Fibroblast of skin of right quadriceps (primary cell): ENCODE measurements around the gene LRCH4.
A peak's percentile ranks its signal among the peaks of the same experiment; 100 is the strongest.
"Not testable (repeated sequence)": the region's sequence is repeated elsewhere in the genome, so short reads cannot be mapped to it uniquely, and the experiment has no call there.

Source experiments
- DNase-seq: peaks from one replicate; pipeline ENCODE4 v3.0.0-alpha.2; 2013

The LRCH4 gene

DNA sequence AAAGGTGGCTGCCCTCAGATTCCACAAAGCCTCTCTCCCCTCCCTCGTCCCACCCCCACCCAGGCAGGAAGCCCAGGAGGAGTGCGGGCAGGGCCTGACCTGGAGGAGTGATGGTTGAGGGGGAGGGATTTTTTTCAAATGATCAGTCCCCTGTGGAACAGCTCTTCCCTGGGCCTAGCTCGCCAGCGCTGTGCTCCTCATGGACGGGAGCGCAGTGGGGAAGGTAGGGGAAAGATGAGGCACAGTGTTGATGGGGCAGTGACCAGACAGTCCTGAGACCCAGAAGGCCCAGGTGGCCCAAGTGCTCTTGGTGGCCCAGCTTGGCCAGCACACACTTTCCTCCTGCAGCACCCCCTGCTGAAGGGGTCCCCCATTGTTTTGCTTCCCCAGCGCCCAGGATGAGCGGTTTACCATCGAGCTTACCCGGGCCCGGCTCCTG lies 20.8 kb downstream of the LRCH4 start:
- DNase-seq, result no peak

DNA sequence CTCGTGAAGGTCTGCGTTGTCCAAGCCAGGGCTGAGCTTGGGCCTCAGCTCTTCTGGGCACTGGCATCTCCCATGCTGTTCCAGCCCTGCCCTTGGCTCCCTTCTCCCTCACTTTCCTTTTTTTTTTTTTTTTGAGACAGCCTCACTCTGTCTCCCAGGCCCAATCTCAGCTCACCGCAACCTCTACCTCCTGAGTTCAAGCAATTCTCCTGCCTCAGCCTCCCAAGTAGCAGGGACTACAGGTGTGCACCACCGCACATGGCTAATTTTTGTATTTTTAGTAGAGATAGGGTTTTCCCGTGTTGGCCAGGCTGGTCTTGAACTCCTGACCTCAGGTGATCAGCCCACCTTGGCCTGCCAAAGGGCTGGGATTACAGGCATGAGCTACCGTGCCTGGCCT lies 21.5 kb downstream of the LRCH4 start:
- not testable (repeated sequence) for DNase-seq

DNA sequence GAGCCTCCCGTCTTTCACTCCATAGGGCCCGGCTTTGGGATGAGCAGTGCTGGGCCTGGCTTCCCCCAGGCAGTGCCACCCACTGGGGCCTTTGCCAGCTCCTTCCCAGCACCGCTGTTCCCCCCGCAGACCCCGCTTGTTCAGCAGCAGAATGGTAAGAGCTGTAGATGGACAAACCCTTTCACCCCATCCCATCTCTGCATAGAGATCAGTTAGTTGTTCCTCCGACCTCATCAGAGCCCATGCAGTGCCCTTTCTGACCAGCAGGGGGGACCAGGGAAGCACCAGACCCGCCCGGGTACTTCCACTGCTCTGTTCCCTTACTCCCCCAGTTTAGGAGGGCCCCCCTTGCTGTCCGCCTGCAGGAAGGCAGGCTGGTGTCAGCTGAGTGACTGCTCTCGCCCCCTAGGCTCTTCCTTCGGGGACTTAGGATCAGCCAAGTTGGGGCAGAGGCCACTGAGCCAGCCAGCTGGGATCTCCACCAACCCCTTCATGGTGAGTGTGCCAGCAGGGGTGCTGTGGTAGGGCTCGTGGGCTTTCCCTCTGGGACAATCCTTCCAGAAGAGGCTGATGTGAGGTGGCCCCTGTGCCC lies 22.0 kb downstream of the LRCH4 start:
- DNase-seq, result peak; percentile 61

DNA sequence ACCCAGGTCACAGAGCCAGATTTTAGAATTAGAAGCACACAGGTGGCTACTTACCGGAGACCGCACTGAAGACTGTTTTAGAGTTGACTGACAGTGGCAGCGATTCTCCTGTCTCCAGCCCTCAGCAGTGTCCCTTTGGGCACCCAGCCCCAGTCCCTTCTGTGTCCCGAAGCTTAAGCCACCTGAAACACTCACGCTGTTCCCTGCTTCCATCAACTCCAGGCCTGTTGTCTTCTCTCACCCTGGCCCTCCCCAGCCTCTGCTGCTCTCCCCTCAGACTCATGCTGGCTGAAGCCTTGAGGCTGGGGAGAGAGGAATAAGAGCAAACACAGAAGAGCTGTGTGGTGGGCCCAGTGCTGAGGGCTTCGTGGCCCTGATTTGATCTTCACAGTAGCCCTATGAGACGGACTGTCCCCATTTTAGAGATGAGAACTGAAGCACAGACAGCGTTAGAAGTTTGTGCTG lies 22.8 kb downstream of the LRCH4 start:
- DNase-seq, result no peak

DNA sequence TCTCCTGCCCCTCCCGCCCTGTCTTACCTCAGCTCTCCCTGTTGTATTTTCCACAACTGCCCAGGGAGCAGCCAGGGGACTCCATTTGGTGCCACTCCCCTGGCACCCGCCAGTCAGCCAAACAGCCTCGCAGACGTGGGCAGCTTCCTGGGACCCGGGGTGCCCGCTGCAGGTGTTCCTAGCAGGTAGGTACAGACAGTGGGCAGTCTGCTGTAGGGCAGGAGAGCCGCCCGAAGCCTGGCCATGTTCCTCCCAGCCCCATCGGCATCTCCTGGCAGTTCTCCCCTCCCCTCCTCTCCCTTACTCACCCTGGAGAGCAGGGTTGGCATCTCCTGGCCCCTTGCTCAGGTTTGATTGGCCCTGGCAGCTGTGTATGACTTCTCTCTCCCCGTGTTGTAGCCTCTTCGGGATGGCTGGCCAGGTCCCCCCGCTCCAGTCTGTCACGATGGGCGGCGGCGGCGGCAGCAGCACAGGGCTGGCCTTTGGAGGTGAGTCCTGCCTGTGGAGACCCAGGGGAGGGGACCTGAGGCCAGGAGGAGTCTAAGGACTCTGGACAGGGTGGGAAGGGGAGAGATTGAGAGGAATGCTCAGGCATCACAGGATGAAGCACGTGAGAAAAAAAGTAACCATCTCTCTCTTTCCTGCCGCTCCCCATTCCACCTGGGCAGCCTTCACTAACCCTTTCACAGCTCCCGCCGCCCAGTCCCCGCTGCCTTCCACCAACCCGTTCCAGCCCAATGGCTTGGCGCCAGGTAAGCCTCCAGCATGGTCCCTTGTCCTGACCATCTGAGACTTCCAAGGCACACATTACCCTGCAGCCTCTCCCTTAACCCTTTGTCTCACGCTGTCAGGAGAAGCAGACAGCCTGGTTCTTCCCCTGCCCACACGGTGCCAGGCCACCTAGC lies 23.5 kb downstream of the LRCH4 start:
- no peak for DNase-seq

DNA sequence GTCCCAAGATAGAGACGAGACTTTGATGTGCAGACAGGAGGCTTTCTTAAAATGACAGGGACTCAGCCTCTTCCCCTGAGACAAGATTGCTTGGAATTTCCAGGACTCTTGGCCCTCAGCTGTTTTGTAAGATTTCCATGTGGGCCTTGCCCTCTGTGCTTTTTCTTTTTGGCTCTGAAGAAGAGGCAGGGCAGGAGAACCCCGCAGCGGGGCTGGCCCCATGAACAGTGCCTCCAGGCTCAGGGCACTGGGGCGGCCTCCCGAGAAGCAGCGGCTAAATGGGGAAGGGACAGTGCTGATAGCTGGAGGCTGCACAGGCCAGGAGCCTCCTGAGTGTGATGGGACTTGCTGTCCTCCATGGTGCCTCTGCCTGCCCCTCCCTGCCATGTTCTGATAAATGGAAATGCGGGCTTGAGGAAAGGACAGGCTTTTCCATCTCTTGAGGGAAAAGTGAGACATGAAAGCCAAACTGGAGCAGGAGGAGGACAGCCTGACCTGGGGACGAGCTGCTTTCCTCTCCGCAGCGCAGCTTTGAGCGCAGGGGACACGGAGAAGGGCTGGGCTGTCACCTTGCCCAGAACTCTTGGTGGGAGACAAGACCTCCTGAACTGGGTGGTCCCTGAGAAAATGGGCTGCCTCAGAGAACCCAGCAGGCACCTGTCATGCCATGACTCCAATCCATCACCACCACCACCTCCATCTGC lies 24.3 kb downstream of the LRCH4 start:
- DNase-seq, result no peak

DNA sequence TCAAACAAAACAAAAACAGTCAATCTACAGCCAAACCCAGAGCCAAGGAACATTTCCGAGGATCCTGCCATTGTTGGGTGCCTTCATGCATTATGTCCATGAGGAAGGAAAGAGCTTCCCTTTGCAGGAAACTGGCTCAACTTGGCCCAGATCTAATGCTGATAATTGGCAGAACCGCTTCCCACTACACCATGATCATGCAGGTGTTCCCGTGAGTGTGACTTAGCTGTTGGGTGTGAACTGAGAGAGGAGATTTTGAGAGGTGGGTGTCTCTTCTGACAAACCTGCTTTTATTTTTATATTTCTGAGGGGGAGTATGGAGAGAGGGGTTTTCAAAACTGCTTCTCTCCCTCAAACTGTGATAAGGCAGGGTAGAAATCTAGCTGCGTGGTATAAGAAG lies 26.8 kb downstream of the LRCH4 start:
- no peak for DNase-seq

DNA sequence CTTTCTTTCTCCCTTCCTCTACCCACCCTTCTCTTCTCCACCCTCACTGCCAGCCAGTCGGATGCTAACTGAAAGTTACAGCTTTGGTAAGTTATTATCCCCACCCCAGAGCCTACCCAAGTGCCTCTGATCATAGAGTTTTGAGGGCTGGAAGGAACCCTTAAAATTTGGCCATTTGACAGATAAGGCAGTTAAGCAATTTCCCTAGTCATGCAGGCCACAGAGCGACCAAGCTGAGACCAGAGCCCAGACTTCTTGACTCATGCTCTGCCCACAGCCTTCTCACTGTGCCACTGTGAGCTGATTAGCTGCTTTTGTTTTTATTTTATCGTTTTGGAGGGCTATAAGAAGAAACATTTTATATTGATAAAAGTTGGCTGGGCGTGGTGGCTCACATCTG lies 29.4 kb downstream of the LRCH4 start:
- DNase-seq, result no peak

DNA sequence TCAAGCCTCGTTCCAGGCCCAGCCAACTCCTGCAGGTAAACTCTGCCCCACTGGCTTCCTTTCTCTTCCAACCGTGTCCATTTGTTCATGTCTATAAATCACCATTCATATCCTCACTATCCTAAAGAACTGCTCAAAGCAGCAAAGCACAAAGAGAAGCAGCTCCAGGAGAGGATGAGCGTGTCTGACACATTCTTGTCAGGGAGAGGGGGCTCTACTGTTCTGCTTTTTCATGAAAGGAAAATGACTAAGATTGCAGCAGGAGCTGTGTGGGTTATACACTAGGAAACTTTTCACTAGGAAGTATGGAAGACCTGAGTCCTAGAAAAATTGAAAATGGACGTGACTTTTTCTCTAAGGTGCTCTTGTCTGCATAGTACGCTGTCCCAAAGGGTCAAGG lies 30.2 kb downstream of the LRCH4 start:
- no peak for DNase-seq

DNA sequence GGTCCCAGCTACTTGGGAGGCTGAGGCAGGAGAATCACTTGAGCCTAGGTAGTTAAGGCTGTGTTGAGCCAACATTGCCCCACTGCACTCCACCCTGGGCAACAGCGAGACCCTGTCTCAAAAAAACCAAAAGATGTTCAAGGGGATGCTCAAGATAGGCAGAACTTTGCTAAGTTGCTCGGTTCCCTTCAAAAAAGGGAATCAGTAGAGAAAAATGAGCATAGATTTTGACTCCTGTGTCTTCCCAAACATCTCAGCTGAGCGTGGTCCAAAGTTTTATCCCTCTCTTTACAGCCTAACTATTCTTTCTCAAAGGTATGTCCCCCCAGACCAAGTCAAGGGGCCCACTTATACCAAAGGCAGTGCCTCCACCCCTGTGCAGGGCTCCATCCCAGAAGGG lies 32.9 kb downstream of the LRCH4 start:
- no peak for DNase-seq

DNA sequence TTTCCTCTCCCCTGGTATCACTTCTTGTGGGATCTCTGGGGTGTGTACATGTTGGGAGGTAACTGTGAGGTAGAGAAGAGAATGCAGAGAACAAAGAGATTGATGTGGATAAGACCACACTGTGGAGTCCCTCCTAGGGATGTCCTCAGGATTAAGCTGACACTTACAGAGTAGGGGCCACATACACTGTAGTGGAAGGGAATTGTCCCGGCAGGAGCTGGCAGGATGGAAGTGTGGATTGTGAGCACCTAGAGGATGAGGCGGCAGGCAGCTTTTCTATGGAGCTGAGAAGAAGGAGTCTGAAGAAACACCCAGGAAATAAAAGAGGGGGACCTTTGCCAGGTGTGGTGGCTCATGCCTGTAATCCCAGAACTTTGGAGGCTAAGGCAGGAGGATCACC lies 33.4 kb downstream of the LRCH4 start:
- DNase-seq, result no peak

DNA sequence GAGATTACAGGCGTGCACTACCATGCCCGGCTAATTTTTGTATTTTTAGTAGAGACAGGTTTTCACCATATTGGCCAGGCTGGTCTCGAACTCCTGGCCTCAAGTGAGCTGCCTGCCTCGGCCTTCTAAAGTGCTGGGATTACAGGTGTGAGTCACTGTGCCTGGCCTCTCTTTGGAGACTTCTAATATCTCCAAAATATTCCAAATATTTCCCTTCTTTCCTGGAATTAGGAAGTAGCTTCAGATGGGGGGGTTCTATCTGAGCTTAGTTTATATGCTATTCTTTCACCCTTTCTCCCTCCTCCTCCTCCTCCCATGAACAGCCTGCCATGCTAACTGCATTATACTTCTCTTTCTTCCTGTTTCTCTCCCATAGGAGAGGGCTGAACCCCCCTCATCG lies 37.5 kb downstream of the LRCH4 start:
- DNase-seq, result peak; percentile 57

DNA sequence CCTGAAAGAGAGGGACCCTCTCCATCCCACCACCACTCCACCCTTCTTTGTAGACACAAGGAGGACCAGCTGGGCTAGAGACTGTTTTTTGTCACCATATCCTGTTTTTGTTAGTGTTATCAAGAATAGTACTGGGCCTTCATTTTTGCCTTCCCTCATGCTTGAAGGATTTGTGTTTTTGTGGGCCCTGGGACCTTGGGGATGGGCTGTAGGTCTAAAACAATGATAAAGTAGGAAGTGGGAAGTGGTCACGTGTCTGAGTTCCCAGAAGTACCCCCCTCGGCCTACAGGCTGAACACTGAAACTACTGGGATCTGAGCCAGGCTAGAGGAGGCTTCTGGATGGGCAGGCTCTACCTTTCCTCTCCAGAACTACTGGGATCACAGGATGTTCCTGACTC lies 38.1 kb downstream of the LRCH4 start:
- no peak for DNase-seq

DNA sequence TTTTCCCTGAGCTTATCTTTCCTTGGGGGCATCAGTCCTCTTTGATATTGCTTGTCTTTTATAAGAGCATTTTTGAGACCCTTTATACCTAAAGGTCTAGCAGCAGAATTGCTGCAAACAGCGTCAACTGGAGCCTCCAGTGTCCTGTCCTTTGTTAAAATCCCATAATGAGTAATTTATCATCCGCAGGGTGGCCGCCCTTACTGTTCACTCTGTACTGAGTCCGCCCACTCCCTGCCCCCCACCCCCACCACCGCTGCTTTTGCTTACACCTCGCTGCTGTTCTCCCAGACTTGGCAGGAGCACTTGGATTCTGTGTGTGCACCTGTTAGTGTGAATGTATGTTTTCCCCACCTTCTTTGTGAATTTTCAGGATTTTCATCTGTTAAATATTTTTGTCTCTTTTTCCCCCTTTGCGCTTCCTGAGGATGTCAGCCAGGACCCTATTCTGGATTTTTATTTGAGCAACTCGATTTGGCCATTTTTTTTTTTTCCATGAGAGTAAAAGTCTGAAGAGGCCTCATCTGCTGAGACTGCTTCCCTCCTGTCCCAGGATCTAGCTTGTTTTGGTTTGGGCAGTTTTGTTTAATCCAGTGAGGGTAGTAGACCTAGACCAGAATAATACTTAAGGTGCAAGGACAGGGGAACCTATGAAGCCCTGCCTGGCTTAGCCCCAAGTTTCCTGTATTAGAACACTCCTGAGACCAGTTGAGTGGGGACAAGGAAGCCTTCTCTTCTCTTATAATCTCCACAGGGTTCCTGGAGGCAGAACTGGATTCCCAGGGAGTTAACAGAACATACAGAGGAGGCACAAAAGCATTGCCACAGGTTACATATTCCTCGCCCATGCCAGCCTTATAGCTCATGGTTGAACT lies 38.8 kb downstream of the LRCH4 start:
- no peak for DNase-seq

DNA sequence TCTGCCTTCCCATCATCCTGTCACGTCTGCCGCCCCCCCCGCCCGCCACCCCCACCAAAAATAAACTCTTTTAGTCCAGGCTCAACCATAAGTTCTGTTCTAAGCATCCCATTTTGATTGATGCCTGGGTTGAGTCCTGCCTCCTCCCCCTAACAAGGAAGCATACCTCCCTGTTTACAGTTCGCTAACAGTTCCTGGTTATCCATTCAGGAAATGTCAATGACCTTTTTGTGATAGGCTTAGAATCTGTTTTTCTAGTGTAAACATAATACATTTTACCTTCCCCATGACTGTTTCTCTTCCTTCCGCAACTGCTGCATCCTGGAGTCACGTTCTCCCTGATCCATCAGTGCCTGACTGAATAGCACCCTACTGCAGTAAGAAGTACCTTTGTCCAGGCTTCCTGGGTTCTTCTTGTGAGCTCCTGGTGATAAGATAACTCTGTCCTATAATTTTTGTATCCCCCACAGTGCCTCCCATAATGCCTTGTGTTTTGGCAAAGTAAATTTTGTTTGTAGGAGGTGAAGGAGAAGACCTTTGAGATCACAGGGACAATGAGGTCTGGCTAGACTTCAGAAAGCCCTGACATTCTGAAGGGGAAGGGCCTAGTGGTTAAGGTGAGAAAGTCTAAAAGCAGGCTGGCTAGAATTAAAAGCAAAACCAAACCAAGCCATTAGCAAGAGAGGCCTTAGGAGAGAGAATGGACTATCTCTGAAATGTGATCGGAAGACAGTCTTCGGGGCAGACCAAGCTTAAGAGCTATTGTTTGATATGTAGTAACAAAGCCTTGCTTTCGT lies 39.6 kb downstream of the LRCH4 start:
- DNase-seq, result no peak

DNA sequence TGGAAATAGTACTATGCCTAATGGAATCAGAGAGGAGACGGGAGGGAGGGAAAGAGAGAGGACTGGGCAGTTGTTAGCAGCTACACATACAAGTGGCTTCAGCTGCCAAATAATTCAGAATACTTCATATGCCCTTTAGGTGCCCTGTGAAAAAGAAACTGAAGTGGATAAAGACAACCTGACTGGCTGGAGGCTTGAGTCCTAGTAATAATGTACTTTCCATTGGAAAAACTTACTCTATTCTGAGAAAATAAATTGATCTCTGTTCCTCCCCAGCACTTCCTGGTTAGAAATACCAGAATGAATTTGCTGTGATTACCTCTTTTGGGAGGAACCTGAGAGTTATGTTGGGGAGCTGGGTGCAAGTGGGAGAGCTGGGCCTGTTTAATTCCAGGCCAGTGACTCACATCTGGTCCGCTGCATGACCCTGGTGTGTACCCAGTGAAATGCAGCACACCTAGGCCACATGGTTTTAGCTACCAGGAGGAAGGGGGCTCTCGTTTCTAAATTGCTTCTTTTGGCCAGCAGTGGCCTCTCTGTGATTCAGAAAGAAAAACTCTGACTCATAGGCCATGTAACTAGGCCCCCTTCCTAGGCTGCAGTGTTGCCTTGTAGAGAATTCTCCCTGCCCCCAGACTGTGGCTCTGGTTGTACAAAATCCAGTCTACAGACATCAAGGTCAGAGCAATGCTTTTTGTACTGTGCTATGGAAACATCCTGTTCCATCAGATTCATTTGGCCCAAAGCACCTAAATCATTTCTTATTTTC lies 40.4 kb downstream of the LRCH4 start:
- peak; percentile 93 for DNase-seq

DNA sequence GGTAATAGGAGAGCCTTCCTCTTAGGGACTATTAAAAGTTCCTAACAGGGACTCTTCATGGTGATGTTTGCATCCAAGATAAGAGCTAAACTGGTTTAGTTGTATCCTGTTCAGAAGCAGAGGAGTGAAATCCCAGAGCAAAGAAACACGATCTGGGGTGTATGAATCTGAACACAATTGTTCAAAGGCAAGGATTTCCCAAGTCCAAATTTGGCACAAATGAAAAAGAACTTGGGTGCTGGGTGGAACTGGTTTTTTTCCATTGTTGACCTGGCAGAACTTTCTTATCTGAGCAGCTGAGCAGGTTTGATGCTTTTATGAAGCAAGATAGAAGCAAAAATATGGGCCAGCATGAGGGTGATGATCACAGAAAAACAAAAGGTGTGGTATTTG lies 41.0 kb downstream of the LRCH4 start:
- DNase-seq, result no peak

DNA sequence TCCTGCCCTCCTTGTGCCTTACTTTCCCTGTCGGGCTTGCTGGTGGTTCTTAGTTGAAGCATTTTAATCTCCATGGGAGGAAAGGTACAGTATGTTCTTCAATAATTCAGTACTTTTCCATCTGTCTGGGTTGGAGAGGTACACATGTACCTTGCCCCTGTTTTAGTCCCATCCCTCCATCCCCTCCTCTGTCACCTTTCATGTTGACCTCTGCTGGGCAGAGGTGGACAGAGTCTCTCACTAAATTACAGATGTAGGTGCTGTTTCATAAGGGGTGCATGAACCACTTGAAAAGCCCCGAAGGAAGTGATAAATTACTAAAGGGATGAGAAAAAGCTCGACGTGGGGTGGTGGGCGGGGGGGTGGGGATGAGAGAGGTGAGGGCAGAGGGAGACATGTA lies 41.5 kb downstream of the LRCH4 start:
- no peak for DNase-seq

DNA sequence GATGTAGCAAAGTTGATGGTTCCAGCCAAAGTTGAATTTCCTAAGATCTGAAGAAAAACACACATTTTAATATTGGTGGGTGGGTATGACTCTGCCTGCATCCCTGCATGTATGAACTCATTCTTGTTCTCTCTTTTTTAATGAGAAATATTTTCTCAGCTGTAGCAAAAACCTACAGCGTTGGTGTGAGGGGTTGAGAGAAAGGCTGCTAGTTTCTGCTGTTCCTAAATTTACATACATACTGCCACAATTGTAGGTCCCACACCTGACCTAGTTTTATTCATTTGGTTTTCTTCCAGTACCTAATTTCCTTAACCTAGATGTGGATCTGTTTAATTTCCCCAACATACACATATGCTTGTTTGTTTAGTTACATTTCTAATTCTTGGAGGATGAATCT lies 42.3 kb downstream of the LRCH4 start:
- no peak for DNase-seq

DNA sequence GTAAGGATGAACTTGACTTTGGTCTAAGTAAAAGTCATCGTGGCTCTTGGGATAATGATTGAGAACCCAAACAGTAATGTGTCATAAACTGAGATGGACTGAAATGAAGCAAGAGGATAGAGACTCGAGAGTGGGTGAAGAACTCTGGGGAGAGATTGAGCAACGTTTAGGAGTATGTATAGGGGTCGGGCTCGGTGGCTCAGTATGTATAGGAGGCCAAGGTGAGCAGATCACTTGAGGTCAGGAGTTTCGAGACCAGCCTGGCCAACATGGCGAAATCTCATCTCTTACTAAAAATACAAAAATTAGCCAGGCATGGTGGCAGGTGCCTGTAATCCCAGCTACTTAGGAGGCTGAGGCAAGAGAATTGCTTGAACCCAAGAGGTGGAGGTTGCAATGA lies 44.6 kb downstream of the LRCH4 start:
- not testable (repeated sequence) for DNase-seq

DNA sequence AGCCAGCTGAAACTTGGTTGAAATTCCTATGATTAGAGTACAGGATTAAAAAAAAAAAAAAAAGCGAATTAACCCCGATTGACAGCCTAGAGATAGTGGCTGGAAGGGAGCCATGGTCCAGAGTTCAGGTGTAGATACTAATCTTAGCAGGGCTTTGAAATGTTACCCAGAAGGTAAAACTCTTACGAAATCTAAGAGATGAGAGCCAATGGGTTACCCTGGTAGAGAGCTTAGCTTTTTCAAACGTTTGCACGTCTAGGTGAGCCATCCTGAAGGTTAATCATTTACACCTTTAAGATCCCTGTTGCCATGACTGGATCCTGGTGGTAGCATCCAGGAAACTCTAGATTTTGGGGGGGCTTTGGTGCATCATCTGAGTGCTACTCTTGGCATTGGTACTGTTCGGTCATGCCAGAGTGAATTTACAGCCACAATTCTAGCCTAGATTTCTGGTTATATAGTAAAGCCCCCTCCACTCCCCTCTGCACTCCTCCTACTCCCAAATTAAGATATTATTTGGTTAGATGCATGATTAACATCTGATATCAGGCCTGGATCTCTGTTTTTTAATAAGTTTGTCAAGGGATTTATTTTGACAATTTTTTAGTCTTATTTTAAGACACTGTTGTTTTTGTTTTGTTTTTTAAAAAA lies 45.7 kb downstream of the LRCH4 start:
- DNase-seq, result no peak
